ENCODE measurements around the gene AGXT. TPM values are rescaled to one million over a fixed set of nuclear protein-coding genes. Genes with fewer than 3 reads are reported as not detected.

AGXT gene
- total RNA-seq, 2 experiments from 2014 or later, result not detected

GRCh38 chr2:240857039-240858008, 11.3 kb upstream of the AGXT start:
- CTCF ChIA-PET, result no interaction called here
- ATAC-seq, result no peak
- H3K4me1 Mint-ChIP-seq, result no peaks in the 10 kb centered on the region
- H3K4me3 Mint-ChIP-seq, result no peak overlapping the region
- H3K27me3 Mint-ChIP-seq, result peaks cover 3% of the 10 kb centered on the region
- POLR2A ChIA-PET, result no interaction called here
- no peaks in the 10 kb centered on the region for H3K36me3 Mint-ChIP-seq (ENCODE audit: low read depth)
- peaks cover 11% of the 10 kb centered on the region for H3K9me3 Mint-ChIP-seq (ENCODE audit: low read depth)
- no peak overlapping the region for H3K27ac Mint-ChIP-seq
- intact Hi-C loops (cut with DNase I, micrococcal nuclease), result no loop called here
- DNase-seq, result no peak

- POLR2A ChIA-PET, result no interaction called here
- DNase-seq (no peak), ATAC-seq (no peak)
- Mint-ChIP-seq H3K9me3 (ENCODE audit: low read depth) (peaks cover 11% of the 10 kb centered on the region), H3K4me3 (no peak overlapping the region), H3K27me3 (peaks cover 3% of the 10 kb centered on the region), H3K4me1 (no peaks in the 10 kb centered on the region), H3K27ac (no peak overlapping the region), H3K36me3 (ENCODE audit: low read depth) (no peaks in the 10 kb centered on the region)
- intact Hi-C loops (cut with DNase I, micrococcal nuclease), result no loop called here
- CTCF ChIA-PET, result no interaction called here
Observed at GRCh38 chr2:240858321-240858720, 10.3 kb upstream of the AGXT start.

GRCh38 chr2:240858871-240859270, 9.8 kb upstream of the AGXT start:
- H3K36me3 Mint-ChIP-seq (ENCODE audit: low read depth), result no peaks in the 10 kb centered on the region
- POLR2A ChIA-PET, result no interaction called here
- CTCF ChIA-PET, result no interaction called here

GRCh38 chr2:240861547-240861946, 7.1 kb upstream of the AGXT start:
- Mint-ChIP-seq H3K4me1 (no peaks in the 10 kb centered on the region), H3K4me3 (no peak overlapping the region), H3K27me3 (peaks cover 3% of the 10 kb centered on the region), H3K9me3 (ENCODE audit: low read depth) (no peaks in the 10 kb centered on the region), H3K36me3 (ENCODE audit: low read depth) (no peaks in the 10 kb centered on the region), H3K27ac (no peak overlapping the region)
- POLR2A ChIA-PET, result interaction anchor here (0.6 kb wide), 1 partner anchor 138 kb away, joined by 3 read pairs; no protein-coding TSS in a partner anchor
- no peak for DNase-seq
- no peak for ATAC-seq
- CTCF ChIA-PET, result interaction anchor here (0.7 to 1.4 kb wide), 4 partner anchors 8 to 31 kb away, joined by 3 to 9 read pairs (median 4); no protein-coding TSS in a partner anchor
- intact Hi-C loops (cut with DNase I, micrococcal nuclease), result no loop called here

More at GRCh38 chr2:240858871-240859270, 9.8 kb upstream of the AGXT start:
- DNase-seq (no peak), ATAC-seq (no peak)
- no peak overlapping the region for H3K4me3 Mint-ChIP-seq
- H3K27ac Mint-ChIP-seq, result no peak overlapping the region
- peaks cover 11% of the 10 kb centered on the region for H3K9me3 Mint-ChIP-seq (ENCODE audit: low read depth)
- peaks cover 3% of the 10 kb centered on the region for H3K27me3 Mint-ChIP-seq
- intact Hi-C loops (cut with DNase I, micrococcal nuclease), result no loop called here
- no peaks in the 10 kb centered on the region for H3K4me1 Mint-ChIP-seq

- POLR2A ChIA-PET, result no interaction called here
Observed at GRCh38 chr2:240864475-240864874, 4.1 kb upstream of the AGXT start.

GRCh38 chr2:240865391-240865790, 3.2 kb upstream of the AGXT start:
- Mint-ChIP-seq H3K9me3 (ENCODE audit: low read depth) (no peaks in the 10 kb centered on the region), H3K27ac (no peak overlapping the region), H3K4me1 (no peaks in the 10 kb centered on the region), H3K36me3 (ENCODE audit: low read depth) (no peaks in the 10 kb centered on the region), H3K27me3 (no peaks in the 10 kb centered on the region), H3K4me3 (no peak overlapping the region)
- DNase-seq (no peak), ATAC-seq (no peak)
- intact Hi-C loops (cut with DNase I, micrococcal nuclease), result no loop called here
- ChIA-PET POLR2A (no interaction called here), CTCF (no interaction called here)

More at GRCh38 chr2:240864475-240864874, 4.1 kb upstream of the AGXT start:
- no peaks in the 10 kb centered on the region for H3K9me3 Mint-ChIP-seq (ENCODE audit: low read depth)
- CTCF ChIA-PET, result no interaction called here
- no peak overlapping the region for H3K4me3 Mint-ChIP-seq
- peaks cover 2% of the 10 kb centered on the region for H3K27me3 Mint-ChIP-seq
- no peak for ATAC-seq
- no peaks in the 10 kb centered on the region for H3K4me1 Mint-ChIP-seq
- intact Hi-C loops (cut with DNase I, micrococcal nuclease), result no loop called here
- H3K27ac Mint-ChIP-seq, result no peak overlapping the region
- H3K36me3 Mint-ChIP-seq (ENCODE audit: low read depth), result no peaks in the 10 kb centered on the region
- DNase-seq, result no peak

- intact Hi-C loops (cut with DNase I, micrococcal nuclease), result no loop called here
- ATAC-seq (no peak), DNase-seq (no peak)
- Mint-ChIP-seq H3K36me3 (ENCODE audit: low read depth) (no peaks in the 10 kb centered on the region), H3K27ac (no peak overlapping the region), H3K4me1 (no peaks in the 10 kb centered on the region), H3K9me3 (ENCODE audit: low read depth) (no peaks in the 10 kb centered on the region), H3K27me3 (no peaks in the 10 kb centered on the region), H3K4me3 (no peak overlapping the region)
- CTCF ChIA-PET, result interaction anchor here (0.6 kb wide), 1 partner anchor 8 kb away, joined by 3 read pairs; no protein-coding TSS in a partner anchor
- POLR2A ChIA-PET, result no interaction called here
Observed at GRCh38 chr2:240869109-240869955, 708 bp downstream of the AGXT start.

GRCh38 chr2:240869956-240870875, 1.6 kb downstream of the AGXT start:
- Mint-ChIP-seq H3K27ac (no peak overlapping the region), H3K27me3 (no peaks in the 10 kb centered on the region), H3K36me3 (ENCODE audit: low read depth) (no peaks in the 10 kb centered on the region), H3K4me3 (no peak overlapping the region), H3K9me3 (ENCODE audit: low read depth) (no peaks in the 10 kb centered on the region), H3K4me1 (no peaks in the 10 kb centered on the region)
- intact Hi-C loops (cut with DNase I, micrococcal nuclease), result no loop called here
- ChIA-PET POLR2A (no interaction called here), CTCF (no interaction called here)
- no peak for DNase-seq
- no peak for ATAC-seq

- no peak overlapping the region for H3K27ac Mint-ChIP-seq
Observed at GRCh38 chr2:240871071-240871958, 2.7 kb downstream of the AGXT start.

GRCh38 chr2:240872317-240873097, 3.9 kb downstream of the AGXT start:
- no peak overlapping the region for H3K4me3 Mint-ChIP-seq
- DNase-seq, result no peak
- ChIA-PET POLR2A (no interaction called here), CTCF (no interaction called here)
- no peak for ATAC-seq
- no peaks in the 10 kb centered on the region for H3K27me3 Mint-ChIP-seq
- no peaks in the 10 kb centered on the region for H3K4me1 Mint-ChIP-seq
- no peak overlapping the region for H3K27ac Mint-ChIP-seq
- H3K36me3 Mint-ChIP-seq (ENCODE audit: low read depth), result no peaks in the 10 kb centered on the region
- intact Hi-C loops (cut with DNase I, micrococcal nuclease), result no loop called here
- H3K9me3 Mint-ChIP-seq (ENCODE audit: low read depth), result no peaks in the 10 kb centered on the region

More at GRCh38 chr2:240871071-240871958, 2.7 kb downstream of the AGXT start:
- ATAC-seq (no peak), DNase-seq (no peak)
- ChIA-PET POLR2A (no interaction called here), CTCF (no interaction called here)
- intact Hi-C loops (cut with DNase I, micrococcal nuclease), result no loop called here
- no peaks in the 10 kb centered on the region for H3K4me1 Mint-ChIP-seq
- no peaks in the 10 kb centered on the region for H3K9me3 Mint-ChIP-seq (ENCODE audit: low read depth)
- H3K4me3 Mint-ChIP-seq, result no peak overlapping the region
- no peaks in the 10 kb centered on the region for H3K27me3 Mint-ChIP-seq
- H3K36me3 Mint-ChIP-seq (ENCODE audit: low read depth), result no peaks in the 10 kb centered on the region
